ENCODE results near the gene PCDHA8. TPM values are rescaled to one million over a fixed set of nuclear protein-coding genes. Genes with fewer than 3 reads are reported as not detected.

Gene PCDHA8
- total and polyA plus RNA-seq, 2 of the 8 experiments (the other 6 are each of a cell fraction or from before 2014, with no cell fraction given): 0.14 to 0.52 TPM

Other genes with a start within 250 kb of the PCDHA8 start
- 0.48 TPM in 1 of 2 replicates, not detected in the other for gene CD14, start 208.0 kb upstream of the PCDHA8 start, total RNA-seq (2021; fragmentation: NEBNext Ultra II Directional; extraction: Animal tissue kit (Norgen Biotek cat#: 25700))
- gene CD14, start 208.0 kb upstream of the PCDHA8 start, polyA plus RNA-seq (2011; rRNA removed): 0.15 and 0.24 TPM in 2 replicates
- gene TMCO6, start 201.7 kb upstream of the PCDHA8 start, total RNA-seq (2021; fragmentation: NEBNext Ultra II Directional; extraction: Animal tissue kit (Norgen Biotek cat#: 25700)): 21.9 and 29.0 TPM in 2 replicates
- gene TMCO6, start 201.7 kb upstream of the PCDHA8 start, polyA plus RNA-seq (2011; rRNA removed): 40.9 and 53.6 TPM in 2 replicates
- 75.2 and 77.1 TPM in 2 replicates for gene NDUFA2, start 193.6 kb upstream of the PCDHA8 start, total RNA-seq (2021; fragmentation: NEBNext Ultra II Directional; extraction: Animal tissue kit (Norgen Biotek cat#: 25700))
- gene NDUFA2, start 193.6 kb upstream of the PCDHA8 start, polyA plus RNA-seq (2011; rRNA removed): 146 and 154 TPM in 2 replicates
- 57.4 and 63.4 TPM in 2 replicates for gene IK, start 193.4 kb upstream of the PCDHA8 start, total RNA-seq (2021; fragmentation: NEBNext Ultra II Directional; extraction: Animal tissue kit (Norgen Biotek cat#: 25700))
- 25.3 and 41.7 TPM in 2 replicates for gene IK, start 193.4 kb upstream of the PCDHA8 start, polyA plus RNA-seq (2011; rRNA removed)
- gene WDR55, start 176.3 kb upstream of the PCDHA8 start, total RNA-seq (2021; fragmentation: NEBNext Ultra II Directional; extraction: Animal tissue kit (Norgen Biotek cat#: 25700)): 22.7 and 22.8 TPM in 2 replicates
- 15.3 and 19.5 TPM in 2 replicates for gene WDR55, start 176.3 kb upstream of the PCDHA8 start, polyA plus RNA-seq (2011; rRNA removed)
- gene DND1, start 167.6 kb upstream of the PCDHA8 start, total RNA-seq (2021; fragmentation: NEBNext Ultra II Directional; extraction: Animal tissue kit (Norgen Biotek cat#: 25700)): 0.41 and 0.84 TPM in 2 replicates
- gene DND1, start 167.6 kb upstream of the PCDHA8 start, polyA plus RNA-seq (2011; rRNA removed): 2.1 and 3.5 TPM in 2 replicates
- gene HARS1, start 149.8 kb upstream of the PCDHA8 start, total RNA-seq (2021; fragmentation: NEBNext Ultra II Directional; extraction: Animal tissue kit (Norgen Biotek cat#: 25700)): 55.6 and 56.8 TPM in 2 replicates
- gene HARS1, start 149.8 kb upstream of the PCDHA8 start, polyA plus RNA-seq (2011; rRNA removed): 26.1 and 27.8 TPM in 2 replicates
- 21.4 and 23.1 TPM in 2 replicates for gene HARS2, start 149.7 kb upstream of the PCDHA8 start, total RNA-seq (2021; fragmentation: NEBNext Ultra II Directional; extraction: Animal tissue kit (Norgen Biotek cat#: 25700))
- gene HARS2, start 149.7 kb upstream of the PCDHA8 start, polyA plus RNA-seq (2011; rRNA removed): 12.9 and 16.1 TPM in 2 replicates
- gene ZMAT2, start 140.7 kb upstream of the PCDHA8 start, total RNA-seq (2021; fragmentation: NEBNext Ultra II Directional; extraction: Animal tissue kit (Norgen Biotek cat#: 25700)): 56.8 and 58.8 TPM in 2 replicates
- 38.9 and 65.9 TPM in 2 replicates for gene ZMAT2, start 140.7 kb upstream of the PCDHA8 start, polyA plus RNA-seq (2011; rRNA removed)
- gene PCDHA1, start 55.0 kb upstream of the PCDHA8 start, total RNA-seq (2021; fragmentation: NEBNext Ultra II Directional; extraction: Animal tissue kit (Norgen Biotek cat#: 25700)): 0.50 and 0.52 TPM in 2 replicates
- gene PCDHA1, start 55.0 kb upstream of the PCDHA8 start, polyA plus RNA-seq (2011; rRNA removed): 0.23 and 0.52 TPM in 2 replicates
- gene PCDHA2, start 46.3 kb upstream of the PCDHA8 start, total RNA-seq (2021; fragmentation: NEBNext Ultra II Directional; extraction: Animal tissue kit (Norgen Biotek cat#: 25700)): 1.9 TPM in 2 replicates
- gene PCDHA2, start 46.3 kb upstream of the PCDHA8 start, polyA plus RNA-seq (2011; rRNA removed): 0.86 and 1.2 TPM in 2 replicates
- gene PCDHA3, start 40.1 kb upstream of the PCDHA8 start, total RNA-seq (2021; fragmentation: NEBNext Ultra II Directional; extraction: Animal tissue kit (Norgen Biotek cat#: 25700)): 0.67 and 0.80 TPM in 2 replicates
- 0.48 and 0.61 TPM in 2 replicates for gene PCDHA3, start 40.1 kb upstream of the PCDHA8 start, polyA plus RNA-seq (2011; rRNA removed)
- gene PCDHA4, start 34.1 kb upstream of the PCDHA8 start, total RNA-seq (2021; fragmentation: NEBNext Ultra II Directional; extraction: Animal tissue kit (Norgen Biotek cat#: 25700)): 5.3 and 5.7 TPM in 2 replicates
- 3.7 and 3.8 TPM in 2 replicates for gene PCDHA4, start 34.1 kb upstream of the PCDHA8 start, polyA plus RNA-seq (2011; rRNA removed)
- 0.52 and 0.76 TPM in 2 replicates for gene PCDHA5, start 19.6 kb upstream of the PCDHA8 start, total RNA-seq (2021; fragmentation: NEBNext Ultra II Directional; extraction: Animal tissue kit (Norgen Biotek cat#: 25700))
- gene PCDHA5, start 19.6 kb upstream of the PCDHA8 start, polyA plus RNA-seq (2011; rRNA removed): 0.28 and 0.33 TPM in 2 replicates
- 6.5 and 7.1 TPM in 2 replicates for gene PCDHA6, start 13.2 kb upstream of the PCDHA8 start, total RNA-seq (2021; fragmentation: NEBNext Ultra II Directional; extraction: Animal tissue kit (Norgen Biotek cat#: 25700))
- 0.50 and 0.71 TPM in 2 replicates for gene PCDHA6, start 13.2 kb upstream of the PCDHA8 start, polyA plus RNA-seq (2011; rRNA removed)
- 1.6 and 2.7 TPM in 2 replicates for gene PCDHA7, start 6.9 kb upstream of the PCDHA8 start, total RNA-seq (2021; fragmentation: NEBNext Ultra II Directional; extraction: Animal tissue kit (Norgen Biotek cat#: 25700))
- 0.86 and 0.89 TPM in 2 replicates for gene PCDHA7, start 6.9 kb upstream of the PCDHA8 start, polyA plus RNA-seq (2011; rRNA removed)
- 0.28 and 0.36 TPM in 2 replicates for gene PCDHA9, start 7.2 kb downstream of the PCDHA8 start, total RNA-seq (2021; fragmentation: NEBNext Ultra II Directional; extraction: Animal tissue kit (Norgen Biotek cat#: 25700))
- 0.12 and 0.17 TPM in 2 replicates for gene PCDHA9, start 7.2 kb downstream of the PCDHA8 start, polyA plus RNA-seq (2011; rRNA removed)
- 5.4 and 5.5 TPM in 2 replicates for gene PCDHA10, start 14.7 kb downstream of the PCDHA8 start, total RNA-seq (2021; fragmentation: NEBNext Ultra II Directional; extraction: Animal tissue kit (Norgen Biotek cat#: 25700))
- 2.8 TPM in 2 replicates for gene PCDHA10, start 14.7 kb downstream of the PCDHA8 start, polyA plus RNA-seq (2011; rRNA removed)
- gene PCDHA11, start 27.8 kb downstream of the PCDHA8 start, total RNA-seq (2021; fragmentation: NEBNext Ultra II Directional; extraction: Animal tissue kit (Norgen Biotek cat#: 25700)): 6.6 and 6.9 TPM in 2 replicates
- gene PCDHA11, start 27.8 kb downstream of the PCDHA8 start, polyA plus RNA-seq (2011; rRNA removed): 4.7 and 6.5 TPM in 2 replicates
- gene PCDHA12, start 34.1 kb downstream of the PCDHA8 start, total RNA-seq (2021; fragmentation: NEBNext Ultra II Directional; extraction: Animal tissue kit (Norgen Biotek cat#: 25700)): 9.3 and 10.6 TPM in 2 replicates
- 4.2 and 5.7 TPM in 2 replicates for gene PCDHA12, start 34.1 kb downstream of the PCDHA8 start, polyA plus RNA-seq (2011; rRNA removed)
- 1.1 and 1.2 TPM in 2 replicates for gene PCDHA13, start 40.9 kb downstream of the PCDHA8 start, total RNA-seq (2021; fragmentation: NEBNext Ultra II Directional; extraction: Animal tissue kit (Norgen Biotek cat#: 25700))
- 1.3 and 1.4 TPM in 2 replicates for gene PCDHA13, start 40.9 kb downstream of the PCDHA8 start, polyA plus RNA-seq (2011; rRNA removed)
- 4.5 and 5.0 TPM in 2 replicates for gene PCDHAC1, start 85.1 kb downstream of the PCDHA8 start, total RNA-seq (2021; fragmentation: NEBNext Ultra II Directional; extraction: Animal tissue kit (Norgen Biotek cat#: 25700))
- gene PCDHAC1, start 85.1 kb downstream of the PCDHA8 start, polyA plus RNA-seq (2011; rRNA removed): 2.2 and 2.4 TPM in 2 replicates
- 3.7 and 4.9 TPM in 2 replicates for gene PCDHAC2, start 125.3 kb downstream of the PCDHA8 start, total RNA-seq (2021; fragmentation: NEBNext Ultra II Directional; extraction: Animal tissue kit (Norgen Biotek cat#: 25700))
- gene PCDHAC2, start 125.3 kb downstream of the PCDHA8 start, polyA plus RNA-seq (2011; rRNA removed): 4.6 and 5.0 TPM in 2 replicates
- 0.04 and 0.08 TPM in 2 replicates for gene PCDHB1, start 210.2 kb downstream of the PCDHA8 start, total RNA-seq (2021; fragmentation: NEBNext Ultra II Directional; extraction: Animal tissue kit (Norgen Biotek cat#: 25700))
- gene PCDHB1, start 210.2 kb downstream of the PCDHA8 start, polyA plus RNA-seq (2011; rRNA removed): 0.03 and 0.05 TPM in 2 replicates